KBM-7 (cell line): ENCODE measurements around the gene LRRC70.
A peak's percentile ranks its signal among the peaks of the same experiment; 100 is the strongest.
"Not testable (repeated sequence)": the region's sequence is repeated elsewhere in the genome, so short reads cannot be mapped to it uniquely, and the experiment has no call there.

Experiments
- DNase-seq: peaks from one replicate; pipeline ENCODE4 v3.0.0-alpha.2; 2015
- in situ Hi-C: fragments of 300-500 bp; cut with MboI; formaldehyde crosslinking; loops from 2 replicates; pipeline ENCODE4 v1.14.3; 2020; ENCODE audit warnings: low sequenced_read_pairs, low pct_unique_long_range_greater_than_20kb, mixed read lengths

Gene LRRC70, protein sequence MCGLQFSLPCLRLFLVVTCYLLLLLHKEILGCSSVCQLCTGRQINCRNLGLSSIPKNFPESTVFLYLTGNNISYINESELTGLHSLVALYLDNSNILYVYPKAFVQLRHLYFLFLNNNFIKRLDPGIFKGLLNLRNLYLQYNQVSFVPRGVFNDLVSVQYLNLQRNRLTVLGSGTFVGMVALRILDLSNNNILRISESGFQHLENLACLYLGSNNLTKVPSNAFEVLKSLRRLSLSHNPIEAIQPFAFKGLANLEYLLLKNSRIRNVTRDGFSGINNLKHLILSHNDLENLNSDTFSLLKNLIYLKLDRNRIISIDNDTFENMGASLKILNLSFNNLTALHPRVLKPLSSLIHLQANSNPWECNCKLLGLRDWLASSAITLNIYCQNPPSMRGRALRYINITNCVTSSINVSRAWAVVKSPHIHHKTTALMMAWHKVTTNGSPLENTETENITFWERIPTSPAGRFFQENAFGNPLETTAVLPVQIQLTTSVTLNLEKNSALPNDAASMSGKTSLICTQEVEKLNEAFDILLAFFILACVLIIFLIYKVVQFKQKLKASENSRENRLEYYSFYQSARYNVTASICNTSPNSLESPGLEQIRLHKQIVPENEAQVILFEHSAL

DNA sequence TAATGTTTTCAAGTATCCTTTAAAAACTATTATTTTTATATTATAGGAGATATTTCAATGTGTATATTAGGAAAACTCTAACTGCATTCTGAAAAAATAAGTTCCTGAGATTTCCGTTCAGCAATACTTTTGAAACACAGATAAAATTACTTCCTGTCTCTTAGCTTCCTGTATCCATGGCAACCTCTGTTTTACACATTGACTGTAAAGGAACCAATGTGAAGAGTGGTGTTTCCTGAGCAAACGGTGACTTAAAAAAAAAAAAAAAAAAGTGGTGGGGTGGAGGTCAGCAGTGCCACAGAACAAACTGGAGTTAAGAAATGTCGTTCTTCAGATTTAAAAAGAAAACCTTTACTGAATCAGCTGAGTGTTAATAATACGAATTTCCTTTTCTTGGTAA is at the start of gene LRRC70:
Gene LRRC70 (plus strand): TSS at position 280 of the 400 bp plus-strand sequence. CDS start 620 bp downstream, outside the sequence.
- peak; percentile 92 for DNase-seq
- in situ Hi-C loops: no loop called here

DNA sequence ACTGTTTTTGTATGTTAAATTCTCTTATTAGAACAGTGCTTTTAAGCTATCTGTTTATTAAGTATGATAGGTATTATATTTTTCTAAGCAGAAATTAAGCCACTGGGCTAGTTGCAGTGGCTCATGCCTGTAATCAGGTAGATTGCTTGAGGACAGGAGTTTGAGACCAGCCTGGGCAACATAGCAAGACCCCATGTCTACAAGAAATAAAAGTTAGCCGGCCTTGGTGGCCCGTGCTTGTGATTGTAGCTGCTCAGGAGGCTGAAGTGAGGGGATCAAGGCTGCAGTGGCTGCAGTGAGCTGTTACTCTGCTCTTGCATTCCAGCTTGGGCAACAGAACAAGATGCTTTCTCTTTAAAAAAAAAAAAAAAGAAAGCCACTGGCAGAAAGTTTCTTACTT is 45.0 kb upstream of the LRRC70 start:
- DNase-seq: no peak
- in situ Hi-C loops: no loop called here

DNA sequence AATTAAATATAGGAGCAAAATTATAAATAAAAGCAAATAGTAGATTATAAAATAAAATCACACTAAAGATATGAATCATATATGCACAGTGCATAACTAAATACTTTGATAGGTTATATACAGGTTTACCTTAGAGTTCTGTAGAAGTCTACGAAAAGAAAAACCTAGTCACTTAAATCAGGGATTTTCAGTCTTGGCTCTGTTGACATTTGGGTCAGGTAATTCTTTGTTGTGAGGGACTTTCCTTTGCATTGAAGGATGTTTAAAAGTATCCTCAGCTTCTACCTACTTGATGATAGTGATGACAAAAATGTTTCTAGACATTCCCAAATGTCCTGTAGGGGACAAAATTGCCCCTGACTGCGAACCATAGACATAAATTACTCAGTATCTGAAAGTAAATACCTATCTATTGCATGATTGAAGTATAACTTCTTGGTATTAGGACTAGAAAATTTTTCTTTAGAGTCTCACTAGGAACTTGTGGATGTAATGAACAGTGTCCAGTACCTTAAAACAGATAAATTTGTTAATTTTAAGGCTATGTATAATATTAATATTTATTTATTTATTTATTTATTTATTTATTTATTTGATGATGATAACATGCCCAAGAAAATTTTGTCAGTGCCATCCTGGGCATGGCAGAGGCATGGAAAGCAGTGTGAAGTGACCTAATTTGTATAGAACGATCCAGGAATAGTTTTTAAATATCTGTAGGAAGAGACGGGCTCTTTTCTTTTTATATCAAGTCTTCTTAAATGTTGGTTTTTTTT is 44.0 kb upstream of the LRRC70 start:
- in situ Hi-C loops: no loop called here
- DNase-seq: no peak

DNA sequence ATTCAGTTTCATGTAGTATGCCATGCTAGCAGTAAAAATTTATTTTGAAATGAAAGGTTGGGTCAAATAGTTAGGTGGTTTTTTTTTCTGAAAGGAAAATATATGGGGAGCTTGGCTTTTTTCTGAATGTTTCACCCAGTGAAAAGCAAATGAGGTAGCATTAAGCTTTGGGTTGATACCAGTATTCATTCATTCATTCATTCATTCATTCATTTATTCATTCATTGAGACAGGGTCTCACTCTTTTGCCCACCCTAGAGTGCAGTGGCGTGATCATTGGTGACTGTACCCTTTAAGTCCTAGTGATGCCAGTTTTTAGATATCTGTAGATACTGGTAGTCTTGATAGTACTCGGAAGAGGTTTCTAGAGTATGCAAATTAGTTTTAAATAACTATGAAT is 42.4 kb upstream of the LRRC70 start:
- no peak for DNase-seq
- in situ Hi-C loops: no loop called here

DNA sequence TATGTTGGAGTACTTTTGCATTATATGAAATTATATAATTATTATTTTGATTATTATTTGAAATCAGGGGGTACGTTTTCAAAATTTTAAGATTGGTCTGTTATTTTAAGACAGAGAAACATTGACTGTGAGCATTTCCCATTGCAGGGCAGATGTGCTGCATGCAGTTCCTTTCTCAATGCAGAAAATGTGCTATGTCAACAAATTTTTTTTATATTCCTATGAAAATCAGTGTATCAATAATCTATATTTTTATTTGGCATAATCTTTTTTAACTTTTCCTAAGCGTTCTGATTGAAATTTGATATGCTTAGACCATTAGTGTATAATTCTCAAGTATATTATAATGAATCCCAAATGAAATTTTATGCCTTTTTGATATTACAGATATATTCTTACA is 41.8 kb upstream of the LRRC70 start:
- in situ Hi-C loops: no loop called here
- DNase-seq: no peak

DNA sequence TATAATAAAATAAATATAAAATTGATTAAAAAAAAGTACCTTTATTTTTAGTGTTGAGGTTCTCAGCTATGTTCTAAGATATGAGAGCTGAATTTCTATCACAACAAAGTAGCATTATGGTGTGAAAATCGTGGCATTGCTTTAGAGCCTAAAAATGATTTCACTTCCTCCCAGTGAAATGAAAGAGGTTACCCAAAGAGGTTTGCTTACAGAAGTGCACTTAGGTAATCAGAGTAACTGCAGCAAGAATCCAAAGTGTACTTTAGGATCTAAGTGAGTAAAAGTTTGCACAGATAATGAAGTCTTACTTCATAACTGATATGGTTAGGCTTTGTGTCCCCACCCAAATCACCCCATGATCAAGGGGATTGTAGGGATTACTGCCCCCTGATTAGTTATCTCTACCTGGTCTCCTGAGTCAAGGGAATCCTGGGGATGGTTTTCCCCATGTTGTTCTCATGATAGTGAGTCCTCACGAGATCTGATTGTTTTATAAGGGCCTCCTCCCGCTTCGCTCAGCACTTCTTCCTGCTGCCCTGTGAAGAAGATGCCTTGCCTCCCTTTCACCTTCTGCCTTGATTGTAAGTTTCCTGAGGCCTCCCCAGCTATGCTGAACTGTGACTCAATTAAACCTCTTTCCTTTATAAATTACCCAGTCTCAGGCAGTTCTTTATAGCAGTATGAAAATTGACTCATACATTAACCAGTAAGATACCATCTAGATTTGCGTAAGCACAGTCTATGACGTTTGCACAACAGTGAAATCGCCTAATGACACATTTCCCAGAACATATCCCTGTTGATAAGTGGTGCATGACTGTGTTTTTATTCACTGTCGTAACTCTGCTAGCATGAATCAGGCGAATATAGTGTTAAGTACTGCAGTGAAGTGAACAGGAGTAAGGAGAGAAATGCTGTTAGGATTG is 40.3 kb upstream of the LRRC70 start:
- in situ Hi-C loops: no loop called here
- DNase-seq: no peak

DNA sequence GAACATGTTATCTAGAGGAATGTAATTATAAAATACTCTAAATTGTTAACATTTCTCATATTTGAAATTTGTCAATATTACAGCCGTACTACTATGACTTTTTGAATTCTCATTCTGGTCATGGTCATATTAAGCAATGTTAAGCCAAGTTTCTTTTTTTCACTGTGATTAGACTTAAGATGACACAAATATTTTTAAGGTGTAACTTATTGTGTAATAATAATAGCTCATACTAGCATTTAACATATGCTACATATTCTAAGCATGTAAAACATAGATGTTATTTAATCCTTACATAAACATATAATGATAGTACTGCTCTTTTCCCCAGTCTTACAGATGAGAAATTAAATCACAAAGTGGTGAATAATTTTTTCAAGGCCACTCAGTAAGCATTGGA is 35.9 kb upstream of the LRRC70 start:
- in situ Hi-C loops: no loop called here
- no peak for DNase-seq

DNA sequence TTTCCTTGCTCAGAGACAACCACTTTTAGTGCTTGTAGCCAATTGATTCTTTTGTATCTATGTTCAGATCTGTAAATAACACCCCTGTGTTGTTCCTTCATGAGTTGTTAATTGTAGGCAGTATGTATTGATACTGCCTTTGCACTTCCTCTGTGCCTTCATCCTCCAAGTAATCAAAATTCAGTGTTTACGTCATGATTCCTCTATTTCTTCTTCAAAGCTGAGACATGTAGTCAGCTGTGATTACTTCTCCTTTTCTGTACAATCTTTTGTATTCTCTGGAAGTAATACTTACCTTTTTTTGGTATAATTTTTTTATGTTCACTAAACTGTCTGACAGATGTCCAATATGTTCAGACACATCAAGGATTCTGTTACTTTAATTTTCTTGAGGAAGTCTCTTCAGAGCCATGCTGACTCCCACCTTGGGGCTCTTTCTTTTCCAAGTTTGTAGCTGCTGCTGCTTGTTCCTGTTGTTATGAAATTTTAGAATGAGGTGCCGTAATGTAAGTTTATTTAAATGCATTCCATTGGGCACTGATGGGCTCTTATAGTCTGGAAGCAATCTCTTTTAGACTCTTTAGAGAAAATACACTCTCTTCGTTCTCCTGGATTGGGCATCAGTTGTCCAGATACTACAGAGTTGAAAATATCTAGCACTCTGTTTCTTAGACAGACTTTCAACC is 30.5 kb upstream of the LRRC70 start:
- in situ Hi-C loops: no loop called here

DNA sequence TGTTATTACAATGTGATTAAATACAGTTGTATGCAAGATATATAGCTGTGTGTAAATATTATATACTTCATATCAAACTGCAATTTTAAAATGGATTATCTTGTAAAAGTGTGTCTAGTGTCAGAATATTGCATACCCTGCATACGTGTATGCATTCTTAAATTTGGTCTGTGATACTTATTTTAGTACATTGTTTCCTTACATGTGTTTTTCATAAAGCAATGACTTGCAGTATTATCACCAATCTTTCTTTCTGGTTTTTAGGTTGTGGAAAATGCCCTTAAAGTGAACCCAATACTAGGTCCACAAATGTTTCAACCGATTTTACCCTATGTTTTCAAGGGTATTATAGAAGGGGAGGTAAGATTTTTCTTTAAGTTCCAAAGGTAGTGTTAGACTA is 28.5 kb upstream of the LRRC70 start:
- DNase-seq: no peak

More for the DNA sequence above, 30.5 kb upstream of the LRRC70 start:
- DNase-seq: peak; percentile 43

DNA sequence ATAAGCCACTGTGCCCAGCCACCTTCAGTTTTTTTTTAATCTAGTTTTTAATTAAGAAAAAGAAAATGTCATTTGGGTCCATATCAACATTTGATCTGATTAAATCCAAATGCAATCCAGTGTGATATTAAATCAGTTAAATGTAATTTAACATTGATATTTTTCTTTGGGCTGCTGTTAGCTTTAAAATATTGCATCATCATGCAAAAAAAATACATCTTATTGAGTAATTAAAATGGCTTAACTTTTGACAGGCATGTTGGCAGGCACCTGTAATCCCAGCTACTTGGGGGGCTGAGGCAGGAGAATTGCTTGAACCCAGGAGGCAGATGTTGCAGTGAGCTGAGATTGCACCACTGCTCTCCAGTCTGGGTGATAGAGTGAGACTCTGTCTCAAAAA is 22.7 kb upstream of the LRRC70 start:
- no peak for DNase-seq
- in situ Hi-C loops: no loop called here

More for the DNA sequence above, 28.5 kb upstream of the LRRC70 start:
- in situ Hi-C loops: no loop called here

DNA sequence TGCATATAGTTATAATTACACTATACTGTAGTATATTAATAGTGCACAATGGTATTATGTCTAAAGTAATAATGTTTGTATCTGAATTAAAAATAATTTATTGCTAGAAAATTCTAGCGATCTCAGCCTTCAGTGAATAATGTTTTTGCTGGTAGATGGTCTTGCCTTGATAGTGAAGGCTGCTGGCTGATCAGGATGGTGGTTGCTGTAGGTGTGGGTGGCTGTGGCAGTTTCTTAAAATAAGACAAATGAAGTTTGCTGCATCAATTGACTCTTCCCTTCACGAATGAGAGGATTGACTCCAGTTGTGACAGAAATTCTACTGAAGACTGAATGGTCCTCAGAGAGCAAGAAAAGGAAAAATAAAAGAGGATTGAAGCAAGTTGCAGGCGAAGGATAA is 19.7 kb upstream of the LRRC70 start:
- DNase-seq: no peak
- in situ Hi-C loops: no loop called here

DNA sequence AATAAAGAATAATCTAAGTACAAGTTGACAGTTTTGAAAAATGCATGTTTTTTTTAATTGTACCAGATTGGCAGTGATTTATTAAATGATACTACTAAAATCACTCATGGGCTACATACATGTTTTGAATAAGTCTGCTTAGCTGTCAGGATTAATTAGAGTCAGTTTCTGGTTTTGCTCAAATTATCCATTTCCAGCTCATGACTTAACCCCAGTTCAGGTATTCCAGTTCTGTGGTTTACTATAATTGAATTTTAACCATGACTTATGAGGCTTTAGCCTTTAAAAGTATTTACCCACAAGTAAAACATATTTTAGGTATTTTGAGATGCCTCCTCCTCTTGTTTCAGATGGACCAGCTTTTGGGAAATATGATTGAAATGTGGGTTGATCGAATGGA is 17.8 kb upstream of the LRRC70 start:
- in situ Hi-C loops: no loop called here
- DNase-seq: no peak

DNA sequence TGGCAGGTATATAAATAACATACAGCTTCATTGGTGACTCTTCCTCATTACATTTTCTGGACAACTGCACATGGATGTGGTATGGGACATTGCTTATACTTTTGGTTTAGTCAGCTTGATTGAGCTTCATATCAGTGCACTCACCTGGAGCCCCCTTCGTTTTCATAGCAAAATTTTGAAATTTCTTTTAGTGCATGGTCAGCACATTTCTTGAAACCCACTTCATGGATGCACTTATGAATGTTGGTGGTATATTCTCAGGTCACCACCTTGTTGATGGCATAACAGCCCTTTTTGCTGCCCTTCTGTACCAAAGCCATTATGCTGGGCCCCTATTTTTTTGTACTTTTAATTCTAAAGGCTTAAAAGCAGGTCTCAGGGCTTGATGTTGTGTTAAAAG is 16.7 kb upstream of the LRRC70 start:
- no peak for DNase-seq
- in situ Hi-C loops: no loop called here

DNA sequence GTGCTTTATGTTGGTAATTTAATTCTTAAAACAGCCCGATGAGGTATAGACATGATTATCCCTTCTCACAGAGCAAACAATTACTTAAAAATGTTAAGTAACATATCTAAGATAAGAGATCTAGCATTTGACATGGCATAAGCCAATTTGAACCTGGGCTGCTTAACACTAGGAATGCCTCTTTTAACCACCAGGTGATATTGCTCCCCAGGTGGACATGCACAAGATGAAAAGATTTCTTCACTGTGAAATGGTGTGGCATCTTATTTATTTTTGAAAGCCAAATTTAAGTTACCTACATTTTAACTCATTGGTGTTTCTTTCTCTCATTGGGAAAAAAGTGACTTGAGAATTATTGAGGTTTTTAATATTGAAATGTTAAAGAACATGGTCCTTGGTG is 15.8 kb upstream of the LRRC70 start:
- DNase-seq: no peak

DNA sequence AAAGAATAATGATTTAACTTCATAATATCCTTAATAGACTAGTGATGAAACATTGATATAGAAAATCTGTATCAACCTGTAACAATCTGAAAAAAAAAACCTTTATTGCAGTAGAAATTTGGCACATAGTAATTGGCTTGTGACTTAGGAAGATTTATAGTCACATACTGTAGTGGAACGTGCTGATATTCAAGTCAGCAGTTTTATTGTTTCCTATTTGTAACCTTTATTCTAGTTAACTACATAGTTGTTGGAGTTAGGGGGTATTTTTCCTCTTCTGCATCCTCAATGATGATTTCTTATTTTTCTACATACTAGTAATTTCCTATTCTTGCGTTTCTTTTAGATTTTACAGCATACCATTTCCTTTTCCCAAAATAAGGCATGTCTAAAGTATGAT is 14.5 kb upstream of the LRRC70 start:
- in situ Hi-C loops: no loop called here
- no peak for DNase-seq

More for the DNA sequence above, 15.8 kb upstream of the LRRC70 start:
- in situ Hi-C loops: no loop called here

DNA sequence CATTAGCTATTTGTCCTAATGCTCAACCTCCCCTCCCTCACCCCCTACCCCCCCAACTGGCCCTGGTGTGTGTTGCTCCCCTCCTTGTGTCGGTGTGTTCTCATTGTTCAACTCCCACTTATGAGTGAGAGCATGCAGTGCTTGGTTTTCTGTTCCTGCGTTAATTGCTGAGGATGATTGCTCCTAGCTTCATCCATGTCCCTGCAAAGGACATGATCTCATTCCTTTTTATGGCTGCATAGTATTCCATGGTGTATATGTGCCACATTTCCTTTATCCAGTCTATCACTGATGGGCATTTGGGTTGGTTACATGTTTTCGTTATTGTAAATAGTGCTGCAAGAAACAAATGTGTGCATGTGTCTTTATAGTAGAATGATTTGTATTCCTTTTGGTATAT is 12.9 kb upstream of the LRRC70 start:
- in situ Hi-C loops, DNase-seq: not testable (repeated sequence)

DNA sequence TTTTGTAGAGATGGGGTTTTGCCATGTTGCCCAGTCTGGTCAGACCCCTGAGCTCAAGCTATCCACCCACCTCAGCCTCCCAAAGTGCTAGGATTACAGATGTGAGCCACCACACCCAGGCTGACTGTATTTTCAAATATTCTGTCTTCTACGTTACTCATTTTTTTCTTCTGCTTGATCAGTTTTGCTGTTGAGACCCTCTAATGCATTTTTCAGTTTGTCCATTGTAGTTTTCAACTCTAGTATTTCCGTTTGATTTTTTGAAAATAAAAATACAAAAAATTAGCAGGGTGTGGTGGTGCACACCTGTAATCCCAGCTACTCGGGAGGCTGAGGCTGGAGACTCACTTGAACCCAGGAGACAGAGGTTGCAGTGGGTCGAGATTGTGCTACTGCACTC is 10.5 kb upstream of the LRRC70 start:
- in situ Hi-C loops: no loop called here
- DNase-seq: no peak

DNA sequence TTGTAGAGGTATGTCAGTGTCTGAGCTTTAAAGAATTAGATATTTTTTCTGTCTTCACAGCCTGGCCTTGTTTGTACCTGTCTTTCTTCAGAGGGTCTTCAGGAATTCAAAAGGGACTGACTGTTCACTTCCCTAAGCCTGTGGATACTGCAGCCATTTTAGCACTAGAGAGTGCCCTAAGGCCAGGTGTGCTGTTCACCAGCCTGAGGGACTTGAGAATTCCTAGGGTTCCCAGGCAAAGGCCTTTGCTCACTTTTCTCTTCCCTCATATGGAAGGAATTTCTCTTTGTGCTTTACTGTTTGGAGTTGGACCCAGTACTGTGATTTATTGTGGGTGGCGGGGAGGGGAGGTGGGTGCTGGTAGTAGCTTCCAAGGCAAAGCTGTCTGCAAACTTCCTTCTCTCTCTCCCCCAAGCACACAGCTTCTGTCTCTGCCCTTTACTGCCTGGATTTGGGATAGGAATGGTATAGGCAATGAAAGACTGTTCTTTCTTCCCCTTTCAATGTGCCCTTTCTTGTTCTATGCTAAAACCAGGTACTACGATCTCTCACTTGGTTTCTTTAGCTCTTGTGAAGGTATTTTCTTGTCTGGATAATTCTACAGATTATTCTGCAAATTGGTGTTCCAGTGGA is 9.7 kb upstream of the LRRC70 start:
- in situ Hi-C loops: no loop called here
- no peak for DNase-seq
